ENCODE data around the gene GARIN5A.

GARIN5A gene

DNA sequence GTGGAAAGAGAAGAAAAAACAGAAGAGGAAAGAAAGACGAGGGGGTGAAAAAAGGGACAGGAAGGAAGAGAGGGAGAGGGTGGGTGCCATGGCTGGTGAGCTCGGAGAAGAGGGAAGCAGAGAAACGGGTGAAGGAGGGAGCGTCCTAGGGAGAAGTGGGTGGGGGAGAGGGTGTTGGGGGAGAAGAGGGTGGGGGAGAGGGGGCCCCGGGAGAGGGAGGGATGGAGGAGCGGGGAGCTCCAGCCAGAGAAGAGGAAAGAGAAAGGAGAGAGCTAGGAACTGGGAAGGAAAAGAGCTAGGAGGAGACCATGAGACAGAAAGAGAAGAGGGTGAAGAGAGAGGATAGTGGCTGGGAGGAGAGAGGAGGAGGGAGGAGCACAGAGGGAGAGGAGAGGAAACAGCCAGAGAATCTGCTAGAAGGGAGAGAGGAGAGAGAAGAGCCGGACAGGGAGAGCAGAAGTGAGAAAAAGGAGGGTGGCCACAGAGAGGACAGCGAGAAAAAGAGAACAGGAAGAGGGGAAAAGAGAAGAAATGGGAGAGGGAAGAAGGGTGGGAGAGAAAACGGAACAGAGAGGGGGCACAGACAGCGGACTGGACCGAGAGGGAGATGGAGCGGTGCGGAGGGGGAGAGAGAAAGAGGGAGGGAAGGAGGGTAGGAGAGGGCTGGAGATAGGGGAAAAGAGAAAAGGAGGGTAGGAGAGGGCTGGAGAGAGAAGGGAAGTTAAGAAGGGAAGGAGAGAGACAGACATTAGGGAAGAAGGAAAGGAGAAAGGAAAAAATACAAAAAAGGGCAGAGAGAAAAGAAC, 11.9 kb upstream of the GARIN5A start:
- H3K4me3 ChIP-seq (ENCODE audit: low read length) = no peak overlapping the region
- TF ChIP-seq ZNF274 (IDR thresholded peaks at IDR 0.05; ENCODE audit: low read depth, low read length) = no peak

DNA sequence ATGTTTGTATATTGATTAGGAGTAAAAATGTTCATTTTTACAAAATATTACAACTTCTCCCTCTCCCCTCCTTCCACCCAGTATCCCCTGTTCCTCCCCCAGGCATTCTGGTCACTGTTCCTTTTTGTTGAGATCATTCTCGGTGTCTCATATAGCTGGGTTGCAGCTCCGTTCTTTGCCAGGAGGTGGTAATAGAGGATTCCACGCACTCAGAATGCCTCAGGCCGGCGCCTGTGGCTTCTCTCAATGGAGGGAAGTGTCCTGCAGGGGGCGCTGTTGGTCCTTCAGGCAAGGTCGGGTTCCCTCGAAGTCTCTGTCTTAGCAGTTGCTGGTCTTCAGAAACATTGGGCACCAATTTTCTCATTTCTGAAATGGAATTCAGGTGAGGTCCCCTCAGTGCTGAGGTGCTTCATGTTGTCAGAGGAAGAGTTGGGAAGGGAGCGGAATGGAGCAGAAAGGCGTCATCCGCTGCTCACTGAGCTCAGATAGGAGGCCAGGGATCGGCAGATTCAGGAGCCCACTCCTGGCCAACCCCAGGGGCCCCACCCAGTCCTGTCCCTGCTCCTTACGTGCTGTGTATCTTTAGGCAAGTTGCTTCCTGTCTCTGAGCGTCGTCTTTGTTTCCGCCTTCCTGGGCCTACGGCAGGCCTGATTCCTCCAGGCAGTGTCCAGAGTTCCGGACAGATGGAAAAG, 10.3 kb upstream of the GARIN5A start:
- no peak for TF ChIP-seq ZNF274 (IDR thresholded peaks at IDR 0.05; ENCODE audit: low read depth, low read length)
- H3K4me3 ChIP-seq (ENCODE audit: low read length) = no peak overlapping the region

DNA sequence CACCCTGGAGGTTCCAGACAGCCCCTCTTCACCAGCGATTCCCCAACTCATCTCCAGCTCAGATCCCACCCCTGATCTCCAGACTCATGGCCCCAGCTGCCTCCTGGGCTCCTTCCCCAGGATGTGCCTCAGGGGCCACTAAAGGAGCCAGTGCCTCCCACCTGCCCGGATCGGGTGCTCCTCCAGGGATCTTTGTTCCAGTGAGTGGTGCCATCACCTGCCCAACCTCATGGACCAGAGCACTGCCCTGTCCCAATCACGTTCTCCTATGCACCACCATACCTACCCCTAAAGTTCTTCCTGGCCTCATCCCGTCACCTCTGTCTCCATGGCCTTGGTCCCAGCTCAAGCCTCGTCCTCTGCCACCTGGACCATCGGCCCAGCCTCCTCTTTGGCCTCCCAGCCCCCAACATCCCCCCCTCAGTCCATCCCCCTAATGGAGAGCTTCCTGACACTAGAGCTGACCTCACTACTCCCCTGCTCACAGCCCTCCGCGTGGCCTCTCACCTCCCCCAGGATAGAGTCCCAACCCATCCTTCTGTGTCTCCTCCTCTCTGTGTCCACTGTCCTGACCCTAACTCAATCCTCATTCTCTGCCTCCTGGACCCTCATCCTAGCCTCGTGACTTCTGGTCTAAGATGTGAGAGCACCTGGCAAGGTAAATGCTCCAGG, 8.8 kb upstream of the GARIN5A start:
- no peak for TF ChIP-seq ZNF274 (IDR thresholded peaks at IDR 0.05; ENCODE audit: low read depth, low read length)
- no peak overlapping the region for H3K4me3 ChIP-seq (ENCODE audit: low read length)

DNA sequence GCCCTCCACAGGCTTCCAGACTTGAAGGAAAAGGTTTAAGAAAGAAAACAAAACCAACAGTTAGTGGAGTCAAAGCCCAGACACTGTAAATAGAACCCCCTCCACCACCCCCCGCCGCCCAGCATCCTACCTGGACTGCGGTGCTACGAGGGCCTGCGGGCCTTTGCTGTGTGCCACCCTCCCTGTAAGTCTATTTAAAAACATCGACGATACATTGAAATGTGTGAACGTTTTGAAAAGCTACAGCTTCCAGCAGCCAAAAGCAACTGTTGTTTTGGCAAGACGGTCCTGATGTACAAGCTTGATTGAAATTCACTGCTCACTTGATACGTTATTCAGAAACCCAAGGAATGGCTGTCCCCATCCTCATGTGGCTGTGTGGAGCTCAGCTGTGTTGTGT, 6.3 kb upstream of the GARIN5A start:
- TF ChIP-seq ZNF274 (IDR thresholded peaks at IDR 0.05; ENCODE audit: low read depth, low read length) = no peak
- H3K4me3 ChIP-seq (ENCODE audit: low read length) = no peak overlapping the region

DNA sequence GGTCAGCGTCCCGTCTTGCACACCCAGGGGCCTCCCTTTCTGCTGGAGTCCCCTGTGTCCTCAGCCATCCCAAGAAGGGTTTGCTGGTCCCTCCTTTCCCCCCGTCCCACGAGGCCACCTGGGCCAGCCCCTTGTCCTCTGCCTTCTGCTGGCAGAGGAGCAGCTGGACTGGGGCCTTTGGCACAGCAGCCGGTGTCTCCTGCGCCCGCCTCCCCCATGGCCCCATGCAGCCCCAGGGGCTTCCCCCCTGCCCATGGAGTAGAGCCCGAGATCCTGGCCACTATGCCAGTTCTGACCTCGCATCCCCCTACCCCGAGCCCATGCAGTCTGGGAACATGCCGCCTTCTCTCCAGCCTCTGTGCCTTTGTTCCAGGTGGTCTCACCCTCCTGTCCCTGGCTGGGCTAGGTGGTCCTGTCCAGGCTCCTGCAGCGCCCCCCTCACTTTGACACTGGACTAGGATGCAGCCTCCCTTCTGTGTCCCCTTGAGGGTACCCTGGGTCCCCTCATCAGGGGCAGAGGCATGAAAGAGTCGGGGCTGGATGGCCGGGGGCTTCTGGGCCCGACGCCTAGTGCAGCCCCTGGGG, 5.7 kb upstream of the GARIN5A start:
- TF ChIP-seq ZNF274 (IDR thresholded peaks at IDR 0.05; ENCODE audit: low read depth, low read length) = no peak
- H3K4me3 ChIP-seq (ENCODE audit: low read length) = no peak overlapping the region

DNA sequence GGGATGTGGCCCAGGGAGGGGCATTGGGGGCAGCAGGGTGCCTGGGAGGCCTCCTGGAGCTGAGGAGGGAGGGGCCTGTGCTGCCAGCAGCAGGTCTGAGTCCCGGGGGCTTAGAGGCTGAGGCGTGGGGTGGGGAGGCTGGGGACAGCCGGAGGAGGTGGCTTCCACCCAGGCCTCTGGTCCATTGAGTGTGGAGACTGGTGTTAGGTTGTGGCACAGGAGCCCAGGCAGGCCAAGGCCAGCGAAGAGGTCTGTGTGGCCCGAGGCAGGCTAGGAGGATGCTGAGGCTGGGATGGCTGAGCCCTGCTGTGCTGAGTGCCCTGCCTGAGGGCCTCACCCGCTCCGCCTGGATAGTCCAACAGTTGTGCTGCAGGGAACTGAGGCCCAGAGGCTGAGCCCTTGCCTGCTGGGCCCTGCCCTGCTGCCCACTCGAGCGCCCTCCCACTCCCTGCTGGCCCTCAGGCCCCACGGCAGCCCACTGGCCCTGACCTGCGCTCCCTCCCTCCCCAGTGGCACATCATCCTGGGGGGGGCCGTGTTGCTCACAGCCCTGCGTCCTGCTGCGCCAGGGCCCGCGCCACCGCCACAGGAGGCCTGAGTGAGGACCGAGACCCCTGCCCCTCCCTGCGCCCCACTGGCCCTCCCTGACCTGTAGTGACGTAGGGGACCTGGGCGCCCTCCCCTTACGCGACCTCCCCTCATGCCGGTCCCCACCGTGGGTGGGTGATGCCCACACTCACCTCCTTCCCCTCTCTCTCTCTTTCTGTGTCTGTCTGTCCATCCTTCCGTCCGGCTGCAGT, 4.9 kb upstream of the GARIN5A start:
- H3K4me3 ChIP-seq (ENCODE audit: low read length) = no peak overlapping the region
- no peak for TF ChIP-seq ZNF274 (IDR thresholded peaks at IDR 0.05; ENCODE audit: low read depth, low read length)

DNA sequence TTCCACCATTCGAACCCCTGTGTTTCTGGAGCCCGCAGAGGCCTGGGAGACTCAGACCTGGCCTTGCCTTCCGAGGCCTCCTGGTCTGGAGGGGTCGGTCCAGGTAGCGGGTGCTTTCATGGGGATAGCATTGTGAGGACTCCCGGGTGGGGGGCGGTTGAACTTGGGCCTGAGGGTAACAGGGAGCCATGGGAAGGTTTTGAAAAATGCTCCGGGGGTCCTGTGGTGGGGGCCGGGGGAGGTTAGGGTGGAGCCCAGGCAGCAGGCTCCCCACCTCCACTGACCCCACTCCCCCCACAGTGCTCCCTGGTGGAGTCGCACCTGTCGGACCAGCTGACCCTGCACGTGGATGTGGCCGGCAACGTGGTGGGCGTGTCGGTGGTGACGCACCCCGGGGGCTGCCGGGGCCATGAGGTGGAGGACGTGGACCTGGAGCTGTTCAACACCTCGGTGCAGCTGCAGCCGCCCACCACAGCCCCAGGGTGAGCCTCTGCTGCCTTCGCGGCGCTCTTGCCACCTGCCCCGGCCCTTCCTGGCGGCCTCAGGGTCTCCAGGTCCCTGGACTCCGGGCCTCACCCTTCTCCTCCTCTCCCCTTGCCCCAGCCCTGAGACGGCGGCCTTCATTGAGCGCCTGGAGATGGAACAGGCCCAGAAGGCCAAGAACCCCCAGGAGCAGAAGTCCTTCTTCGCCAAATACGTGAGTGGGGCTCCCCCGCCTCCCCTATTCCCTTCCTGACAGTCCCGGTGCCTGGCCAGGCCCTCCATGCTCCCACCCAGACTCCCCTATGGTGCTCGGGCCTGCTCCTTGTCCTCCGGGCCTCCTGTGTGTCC, 3.8 kb upstream of the GARIN5A start:
- TF ChIP-seq ZNF274 (IDR thresholded peaks at IDR 0.05; ENCODE audit: low read depth, low read length) = no peak
- no peak overlapping the region for H3K4me3 ChIP-seq (ENCODE audit: low read length)

GRCh38 chr19:50479761-50480251, 3.2 kb upstream of the GARIN5A start:
- no peak for TF ChIP-seq ZNF274 (IDR thresholded peaks at IDR 0.05; ENCODE audit: low read depth, low read length)
- no peak overlapping the region for H3K4me3 ChIP-seq (ENCODE audit: low read length)

- TF ChIP-seq ZNF274 (IDR thresholded peaks at IDR 0.05; ENCODE audit: low read depth, low read length) = no peak
- H3K4me3 ChIP-seq (ENCODE audit: low read length) = no peak overlapping the region
These were observed 2.5 kb upstream of the GARIN5A start for GRCh38 chr19:50478901-50479715.

DNA sequence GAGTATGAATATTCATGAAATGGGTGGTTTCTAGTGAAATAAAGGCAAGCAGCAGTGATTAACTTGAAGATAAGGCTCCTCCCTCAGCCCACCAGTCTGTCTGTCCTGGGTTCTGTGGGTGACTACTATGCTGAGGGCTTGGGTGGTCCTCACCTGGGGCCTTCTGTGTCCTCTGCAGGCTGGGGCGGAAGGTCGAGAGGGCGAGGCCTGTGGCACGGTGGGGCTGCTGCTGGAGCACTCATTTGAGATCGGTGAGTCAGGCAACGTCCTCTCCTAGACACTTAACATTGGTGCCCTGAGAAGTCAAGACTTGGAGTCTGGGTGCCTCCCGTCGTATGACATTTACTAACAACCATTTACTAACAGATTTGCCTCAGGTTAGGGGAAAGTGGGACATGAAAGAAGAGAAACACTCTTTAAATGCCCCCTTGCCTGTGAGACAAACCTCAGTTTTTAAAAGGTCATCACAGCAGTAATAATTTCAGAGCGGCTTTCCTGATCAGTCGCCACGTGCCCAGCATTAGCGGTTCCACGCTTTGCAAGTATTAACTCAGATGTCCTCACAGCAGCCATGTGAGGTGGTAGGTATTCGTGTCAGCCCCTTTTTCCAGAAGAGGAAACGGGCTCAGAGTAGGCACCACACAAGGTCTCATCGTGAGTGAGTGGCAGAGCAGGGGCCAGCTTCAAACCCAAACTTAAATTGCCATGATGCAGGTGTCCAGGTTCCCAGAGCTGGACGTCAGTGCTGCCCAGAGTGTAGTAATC, 1.3 kb upstream of the GARIN5A start:
- no peak for TF ChIP-seq ZNF274 (IDR thresholded peaks at IDR 0.05; ENCODE audit: low read depth, low read length)
- peak overlapping the region; percentile 86; the same call in 1 of the 2 replicates for H3K4me3 ChIP-seq (ENCODE audit: low read length)

- TF ChIP-seq ZNF274 (IDR thresholded peaks at IDR 0.05; ENCODE audit: low read depth, low read length) = no peak
These were observed 225 bp upstream of the GARIN5A start for GRCh38 chr19:50476907-50477238.

More at GRCh38 chr19:50476907-50477238, 225 bp upstream of the GARIN5A start:
- peak overlapping the region; percentile 86 for H3K4me3 ChIP-seq (ENCODE audit: low read length)

All from GM08714 (cell line).